HG02623 (cell line): ENCODE measurements around the gene ZCCHC2.

Source experiments
- ATAC-seq: cut with Tn5 transposase; IDR thresholded peaks from one replicate; pipeline ENCODE4 v1.9.1; 2021; ENCODE audit warnings: moderate library complexity; ENCODE audit not compliant: unreplicated experiment

ZCCHC2 gene

DNA sequence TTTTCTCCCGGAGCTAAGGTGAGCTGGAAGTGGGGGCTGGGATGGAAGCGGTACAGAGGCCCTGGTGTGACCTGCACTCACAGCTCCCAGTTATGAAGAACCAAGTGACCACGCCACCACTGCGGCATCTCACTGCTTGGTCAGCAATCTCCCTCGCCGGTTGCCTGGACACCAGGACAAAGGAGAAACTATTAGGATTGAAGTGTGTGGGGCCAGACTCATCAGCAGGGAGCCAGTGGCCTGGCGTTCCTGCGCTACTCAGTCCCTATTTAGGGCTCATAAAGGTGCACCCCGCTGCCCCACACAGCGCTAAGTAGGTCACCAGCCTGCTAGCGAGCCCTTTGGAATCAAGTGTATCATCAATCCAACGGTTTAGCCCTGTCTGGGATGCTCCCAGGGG is 82.9 kb downstream of the ZCCHC2 start:
- no peak for ATAC-seq

DNA sequence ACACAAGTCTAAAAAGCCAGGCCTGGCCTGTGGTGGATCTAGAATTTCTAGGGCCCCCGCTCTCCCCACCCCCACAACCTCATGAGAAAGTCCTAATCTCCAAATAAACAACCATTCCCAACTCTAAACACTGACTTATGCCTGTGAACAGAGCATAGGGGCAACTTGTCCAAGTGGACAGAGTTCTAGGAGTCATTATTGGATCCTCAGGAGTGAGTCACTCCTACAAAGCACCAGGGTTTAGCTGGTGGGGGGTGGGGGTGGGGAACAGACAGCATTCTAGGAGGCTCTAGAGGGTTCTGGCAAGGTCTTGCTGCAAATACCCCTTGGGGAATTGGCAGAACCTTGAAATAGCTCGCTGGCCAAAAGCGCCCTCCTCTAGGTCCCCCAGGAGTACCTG is 83.3 kb downstream of the ZCCHC2 start:
- ATAC-seq = no peak

DNA sequence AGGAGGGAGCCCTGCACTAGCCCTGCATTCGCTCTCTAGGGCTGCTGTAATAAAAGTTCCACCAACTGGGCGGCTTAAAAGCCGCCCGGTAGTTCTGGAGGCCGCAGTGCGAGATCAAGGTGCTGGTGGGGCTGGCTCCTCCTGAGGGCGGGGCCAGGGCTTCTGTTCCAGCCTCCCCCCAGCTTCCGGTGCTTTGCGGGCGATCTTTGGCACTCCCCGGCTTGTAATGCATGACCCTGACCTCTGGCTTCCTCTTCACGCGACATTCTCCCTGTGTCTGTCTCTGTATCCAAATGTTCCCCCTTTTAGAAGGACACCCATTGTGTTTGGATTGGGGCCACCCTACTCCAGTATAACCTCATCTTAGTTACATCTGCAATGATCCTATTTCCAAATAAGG is 84.5 kb downstream of the ZCCHC2 start:
- ATAC-seq = no peak

DNA sequence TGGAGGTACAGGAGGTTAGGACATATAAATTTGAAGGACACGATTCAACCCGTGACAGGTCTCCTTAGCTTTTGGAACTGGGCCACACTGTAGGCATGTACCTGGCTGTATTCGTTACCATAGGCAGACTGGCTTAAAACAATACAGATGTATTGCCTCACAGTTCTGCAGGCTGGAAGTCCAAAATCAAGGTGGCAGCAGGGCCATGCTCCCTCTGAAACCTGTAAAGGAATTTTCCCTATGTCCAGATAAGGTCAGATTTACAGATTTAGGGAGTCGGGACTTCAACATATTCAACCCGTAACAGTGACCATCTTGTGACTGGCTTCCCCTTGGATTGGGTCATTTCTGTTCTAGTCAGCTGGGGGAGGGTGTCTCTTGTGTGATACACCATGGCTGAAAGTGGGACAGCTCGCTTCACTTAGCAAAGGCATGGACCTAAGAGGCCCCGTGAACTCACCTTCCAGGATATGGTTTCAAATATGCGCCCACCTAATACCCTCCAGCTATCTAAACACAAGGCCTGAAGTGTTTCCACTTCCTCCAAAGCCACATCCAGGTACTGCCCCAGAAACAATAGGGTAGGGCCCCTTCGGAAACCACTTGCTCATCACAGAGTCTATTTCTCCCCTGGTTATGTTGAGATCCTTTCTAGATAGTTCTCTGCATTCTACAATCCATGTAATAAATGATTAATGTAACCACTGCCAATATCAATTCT is 85.0 kb downstream of the ZCCHC2 start:
- no peak for ATAC-seq

DNA sequence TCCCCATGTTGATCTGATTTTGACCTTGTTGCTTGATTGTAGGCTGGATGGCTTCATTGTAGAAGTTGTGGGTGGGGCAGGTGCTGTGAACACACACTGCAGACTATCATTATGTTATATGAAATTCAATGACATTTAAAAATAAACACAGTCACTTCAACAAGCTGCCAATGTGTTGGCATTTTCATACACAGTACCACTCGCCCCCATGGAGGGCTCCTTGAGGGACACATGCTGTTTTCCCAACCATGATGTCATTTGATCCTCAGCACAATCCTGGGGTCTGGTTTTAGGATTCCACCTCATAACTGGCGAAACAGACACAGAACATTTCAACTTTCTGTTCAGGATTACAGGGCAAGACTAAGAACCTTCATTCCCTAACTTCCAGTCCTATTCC is 86.9 kb downstream of the ZCCHC2 start:
- no peak for ATAC-seq

DNA sequence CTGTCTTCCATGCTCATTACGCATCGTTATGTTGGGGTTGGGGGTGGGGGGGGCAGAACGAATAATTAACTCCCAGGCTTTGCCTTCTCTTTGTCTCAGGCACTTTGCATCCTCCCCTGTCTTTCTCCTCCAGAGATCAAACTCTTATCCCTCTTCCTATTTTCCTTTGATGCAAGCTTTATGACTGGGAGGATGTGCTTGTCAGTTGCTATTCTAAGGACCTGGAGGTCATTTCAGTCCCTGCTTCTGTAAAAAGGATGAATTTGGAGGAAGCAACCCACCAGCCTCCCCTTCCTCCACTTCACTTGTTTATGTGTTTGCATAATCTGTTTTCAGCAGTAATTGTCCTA is 87.5 kb downstream of the ZCCHC2 start:
- ATAC-seq = no peak

DNA sequence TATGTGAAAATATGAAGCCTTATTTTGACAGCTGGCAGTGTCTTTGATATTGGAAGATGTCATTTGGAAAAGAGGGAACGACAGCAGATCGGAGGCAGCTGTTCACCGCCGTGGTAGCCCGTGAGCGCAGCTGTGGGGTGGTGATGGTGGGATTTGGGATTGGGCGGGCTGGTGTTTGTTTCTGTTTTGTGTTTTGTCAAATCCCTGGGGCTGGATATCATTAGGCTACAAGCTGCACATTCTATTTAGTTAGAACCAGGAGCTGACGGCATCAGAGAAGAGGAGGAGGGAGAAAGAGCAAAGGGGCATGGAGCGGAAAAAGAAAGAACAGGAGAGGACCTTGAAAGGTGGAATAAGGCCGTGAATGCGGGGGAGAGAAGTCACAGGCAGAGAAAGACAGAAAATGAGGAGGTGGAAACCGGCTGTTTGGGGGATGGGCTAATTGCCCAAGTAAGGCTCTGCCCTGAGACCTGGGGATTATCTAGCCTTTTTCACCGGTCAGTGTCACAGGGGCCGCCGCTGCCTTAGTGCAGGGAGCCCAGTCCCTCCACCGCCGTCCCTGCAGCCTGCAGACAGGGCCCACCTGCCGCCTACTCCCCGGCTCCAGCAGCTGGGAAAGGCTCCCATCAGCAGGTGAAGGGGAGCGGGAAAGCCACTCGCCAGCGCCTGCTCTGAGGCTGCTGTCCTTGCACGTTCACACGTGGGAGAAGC is 88.0 kb downstream of the ZCCHC2 start:
- ATAC-seq = no peak

DNA sequence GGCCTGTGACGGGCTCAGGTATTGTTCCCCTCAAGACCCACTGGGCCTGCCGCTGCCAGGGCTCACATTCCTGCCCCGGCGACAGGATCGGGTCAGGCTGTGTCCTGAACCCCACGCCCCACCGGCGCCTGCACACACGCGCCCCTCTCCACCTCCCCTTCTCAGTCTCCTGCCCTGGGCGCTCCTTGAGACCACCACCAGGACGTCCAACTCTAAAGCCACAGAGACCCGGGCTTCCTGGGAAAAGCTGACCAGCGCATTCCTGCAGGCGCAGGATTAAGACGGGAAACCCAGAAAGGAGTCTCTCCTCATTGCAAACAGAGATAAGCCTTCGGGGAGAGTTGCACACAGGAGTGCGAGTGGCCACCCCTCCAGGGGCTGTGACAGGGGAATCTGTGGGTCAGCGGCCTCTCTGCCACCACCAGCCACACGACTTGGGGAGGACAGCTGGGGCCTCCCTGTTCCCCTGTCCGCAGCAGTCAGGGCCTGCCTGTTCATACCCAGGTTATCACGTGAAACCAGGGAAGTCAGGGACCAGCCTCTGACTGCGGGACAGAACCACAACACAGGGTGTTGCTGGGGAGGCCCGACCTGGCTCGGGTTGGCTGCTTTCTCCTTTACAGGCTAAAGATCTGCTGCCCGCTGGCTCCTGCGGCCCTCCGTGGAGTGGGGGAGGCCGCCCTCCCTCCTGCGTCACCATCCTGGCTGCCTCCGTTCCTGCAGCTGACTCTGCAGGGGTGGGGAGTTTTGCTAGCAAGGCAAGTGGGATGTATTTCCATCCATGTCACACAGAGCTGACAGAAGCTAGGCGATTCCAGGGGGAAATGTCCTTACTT is 88.8 kb downstream of the ZCCHC2 start:
- no peak for ATAC-seq

DNA sequence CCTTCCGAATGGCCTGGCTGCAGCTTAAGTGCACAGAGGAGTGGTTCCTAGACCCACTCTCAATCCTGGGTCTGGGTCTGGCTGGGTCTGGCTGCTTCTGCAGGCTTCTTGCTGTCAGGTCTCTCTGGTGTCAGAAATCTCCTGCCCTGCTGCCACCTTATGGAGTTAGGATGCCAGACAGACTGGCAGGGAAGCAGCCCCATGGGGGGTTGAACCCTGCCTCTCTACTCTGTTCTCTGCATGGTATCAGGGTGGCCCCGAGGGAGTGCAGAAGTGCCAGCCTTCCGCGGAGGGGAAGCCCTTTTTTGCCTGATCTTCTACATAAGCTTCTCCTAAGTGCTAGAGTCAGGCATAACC is 89.4 kb downstream of the ZCCHC2 start:
- ATAC-seq = no peak

DNA sequence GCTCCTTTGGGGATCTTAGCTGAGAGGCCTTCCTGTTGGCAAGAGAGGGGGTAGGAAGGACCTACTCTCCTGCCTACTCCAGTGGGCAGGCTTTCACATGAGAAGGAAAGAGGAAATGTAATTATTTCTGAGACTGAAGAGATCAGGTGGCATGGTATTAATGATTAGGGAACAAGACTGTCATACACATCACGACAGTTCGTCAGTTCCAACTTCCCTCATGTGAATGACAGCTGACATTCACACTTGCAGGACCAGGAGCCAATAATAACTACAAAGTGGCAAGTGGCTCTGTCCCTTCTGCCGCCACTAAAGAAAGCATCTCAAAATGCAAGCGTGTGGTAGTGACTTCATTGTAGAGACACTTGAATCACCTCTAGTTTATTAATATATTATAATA is 90.0 kb downstream of the ZCCHC2 start:
- ATAC-seq = no peak

DNA sequence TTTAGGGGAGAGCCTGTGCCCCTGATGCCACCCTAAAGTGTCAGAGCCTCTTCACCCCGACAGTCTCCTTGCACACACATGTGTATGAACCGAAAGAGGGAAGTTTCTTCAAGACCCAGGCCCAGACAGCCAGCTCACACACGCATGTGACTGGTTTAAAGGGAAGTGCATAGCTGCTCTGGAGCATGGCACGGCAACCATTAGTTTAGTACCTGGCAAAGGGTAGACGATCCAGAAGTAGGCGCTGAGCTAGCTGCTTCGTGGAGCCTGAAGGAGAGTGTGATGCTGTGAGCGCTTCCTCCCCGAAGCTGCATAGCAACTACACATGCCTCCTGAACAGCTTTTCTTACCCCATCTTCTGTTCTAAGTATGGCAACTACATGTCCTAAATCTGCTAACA is 91.7 kb downstream of the ZCCHC2 start:
- ATAC-seq = no peak

DNA sequence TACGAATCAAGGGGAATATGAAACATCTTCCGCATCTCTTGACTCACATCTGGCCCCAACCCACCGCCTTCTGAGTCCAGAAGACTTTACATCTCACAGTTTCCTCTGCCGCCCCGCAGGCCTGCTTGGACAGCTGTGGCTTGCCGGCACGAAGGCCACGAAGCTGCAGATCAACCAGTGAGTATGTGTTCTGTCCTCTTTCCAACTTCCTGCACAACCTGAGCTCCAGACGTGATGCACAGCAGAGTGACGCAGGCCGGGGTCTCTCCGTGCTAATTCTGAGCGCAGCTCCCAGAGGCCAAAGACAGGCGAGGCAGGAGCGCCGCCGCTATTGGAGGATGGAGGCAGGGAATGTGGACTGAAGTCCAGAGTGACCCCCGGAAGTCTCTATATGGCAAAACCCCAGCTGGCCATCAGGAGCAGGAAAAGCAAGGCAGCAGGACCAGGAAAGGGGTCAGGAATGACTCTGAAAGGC is 93.5 kb downstream of the ZCCHC2 start:
- no peak for ATAC-seq

DNA sequence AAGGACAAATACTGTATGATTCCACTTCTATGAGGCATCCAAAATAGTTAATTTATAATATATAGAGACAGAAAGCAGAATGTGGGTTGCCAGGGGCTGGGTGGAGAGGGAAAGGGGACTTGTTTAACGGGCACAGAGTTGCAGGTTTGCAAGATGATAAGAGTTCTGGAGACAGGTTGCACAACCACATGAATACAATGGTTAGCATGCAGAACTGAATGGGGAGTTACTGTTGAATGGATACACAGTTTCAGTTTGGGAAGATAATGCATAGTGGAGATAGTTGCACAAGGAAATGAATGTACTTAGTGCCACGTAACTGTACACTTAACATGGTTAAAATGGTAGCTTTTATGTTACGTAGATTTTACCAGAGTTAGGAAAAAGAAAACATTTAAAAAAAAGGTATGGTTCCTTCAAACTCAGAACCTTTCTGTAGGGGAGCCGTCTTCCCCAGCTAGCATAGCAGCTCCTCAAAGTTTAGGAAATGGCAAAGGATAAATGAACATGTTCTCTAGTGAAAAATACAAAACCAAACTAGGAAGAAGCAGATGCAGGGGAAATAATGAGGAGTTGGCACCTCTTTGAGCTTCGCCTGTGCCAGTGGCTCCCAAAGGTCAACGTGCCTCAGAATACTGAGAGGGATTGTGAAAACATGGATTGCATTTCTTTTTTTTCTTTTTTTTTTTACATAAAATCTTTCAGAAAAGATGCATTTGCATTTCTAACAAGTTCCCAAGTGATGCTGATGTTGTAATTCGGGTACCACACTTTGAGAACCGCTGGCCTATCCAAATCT is 95.2 kb downstream of the ZCCHC2 start:
- ATAC-seq = no peak

DNA sequence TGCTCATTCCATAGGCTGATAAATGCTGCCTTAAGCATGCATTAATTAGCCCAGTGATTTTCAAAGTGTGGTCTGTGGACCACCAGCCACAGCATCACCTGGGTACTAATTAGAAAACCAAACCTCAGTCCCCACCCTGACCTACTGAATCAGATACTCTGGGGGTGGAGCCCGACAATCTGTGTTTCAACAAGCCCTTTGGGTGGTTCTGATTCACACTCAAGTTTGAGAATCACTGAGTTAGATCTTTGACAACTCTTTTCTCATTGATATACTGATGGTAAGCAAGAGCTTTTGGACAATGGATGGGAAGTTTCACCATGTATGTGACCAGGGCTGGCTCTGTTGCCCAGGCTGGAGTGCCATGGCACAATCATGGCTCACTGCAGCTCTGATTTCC is 95.9 kb downstream of the ZCCHC2 start:
- no peak for ATAC-seq

DNA sequence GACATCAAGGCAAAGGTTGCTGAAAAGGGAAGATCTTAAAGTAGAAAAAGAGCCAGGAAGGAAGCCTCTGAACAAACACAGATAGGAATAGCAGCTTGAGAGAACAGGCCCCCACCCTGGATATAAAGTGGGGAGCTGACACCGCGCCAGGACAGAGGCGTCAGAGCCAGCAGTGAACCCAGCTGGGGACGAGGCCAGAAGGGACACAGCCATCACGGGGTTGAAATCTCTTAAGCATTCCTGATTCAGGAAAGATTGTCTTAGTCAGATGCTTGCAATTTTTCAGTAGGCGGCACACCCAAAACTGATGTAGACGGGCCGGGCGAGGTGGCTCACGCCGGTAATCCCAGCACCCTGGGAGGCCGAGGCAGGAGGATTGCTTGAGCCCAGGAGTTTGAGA is 98.7 kb downstream of the ZCCHC2 start:
- ATAC-seq = no peak

DNA sequence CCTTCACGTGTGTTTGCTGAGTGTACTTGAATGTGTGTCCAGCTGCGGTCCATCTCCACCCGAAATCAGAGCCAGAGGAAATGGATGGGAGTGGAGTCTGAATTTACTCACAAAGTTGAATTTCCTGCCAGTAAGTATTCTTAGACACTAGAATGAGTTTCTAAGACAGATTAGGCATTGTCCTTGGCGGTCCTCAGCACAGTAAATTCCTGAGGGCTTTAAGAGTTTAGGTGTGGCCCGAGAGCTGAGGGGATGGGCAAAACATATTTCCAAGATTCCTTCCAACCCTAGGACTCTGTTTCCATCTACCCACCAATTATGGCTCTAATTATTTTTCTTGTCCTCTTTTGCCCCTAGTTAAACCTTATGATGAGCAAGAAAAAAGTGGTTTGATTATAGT is 102.2 kb downstream of the ZCCHC2 start:
- ATAC-seq = no peak
